ENCODE measurements around the gene ACSF3. TPM values are rescaled to one million over a fixed set of nuclear protein-coding genes. Genes with fewer than 3 reads are reported as not detected.

Gene ACSF3
- total RNA-seq, 1 experiment from 2014 or later, result 21.8 TPM

- DNase-seq, result no peak
- H3K4me3 ChIP-seq, result no peak overlapping the region
- peaks cover 3% of the 10 kb centered on the region for H3K27me3 ChIP-seq
- no peaks in the 10 kb centered on the region for H3K36me3 ChIP-seq
- H3K9me3 ChIP-seq, result no peaks in the 10 kb centered on the region
Observed at GRCh38 chr16:89197633-89198416, 104.2 kb downstream of the ACSF3 start.

- Histone ChIP-seq H3K36me3 (no peaks in the 10 kb centered on the region), H3K9me3 (no peaks in the 10 kb centered on the region), H3K27me3 (peaks cover 8% of the 10 kb centered on the region), H3K4me3 (no peak overlapping the region)
- DNase-seq, result no peak
Observed at GRCh38 chr16:89198417-89199240, 105.0 kb downstream of the ACSF3 start.

- Histone ChIP-seq H3K36me3 (no peaks in the 10 kb centered on the region), H3K9me3 (no peaks in the 10 kb centered on the region), H3K4me3 (no peak overlapping the region), H3K27me3 (peaks cover 8% of the 10 kb centered on the region)
- no peak for DNase-seq
Observed at GRCh38 chr16:89199241-89200123, 105.8 kb downstream of the ACSF3 start.

- no peak for DNase-seq
- Histone ChIP-seq H3K9me3 (no peaks in the 10 kb centered on the region), H3K27me3 (peaks cover 8% of the 10 kb centered on the region), H3K36me3 (no peaks in the 10 kb centered on the region), H3K4me3 (peak within 1 kb of the TSS; percentile 21; the same call in 1 of the 2 replicates)
Observed at GRCh38 chr16:89200124-89200849, 106.6 kb downstream of the ACSF3 start, which contains the start of gene SLC22A31. SLC22A31 (minus strand) TSS chr16:89200537; CDS start chr16:89200501, 36 bp downstream.

GRCh38 chr16:89200850-89201411 is 107.3 kb downstream of the ACSF3 start:
- Histone ChIP-seq H3K27me3 (peaks cover 8% of the 10 kb centered on the region), H3K36me3 (no peaks in the 10 kb centered on the region), H3K9me3 (no peaks in the 10 kb centered on the region), H3K4me3 (no peak overlapping the region)
- no peak for DNase-seq

GRCh38 chr16:89201439-89202377 is 108.1 kb downstream of the ACSF3 start:
- peak; percentile 59 for DNase-seq
- H3K9me3 ChIP-seq, result no peaks in the 10 kb centered on the region
- H3K27me3 ChIP-seq, result peaks cover 8% of the 10 kb centered on the region
- H3K4me3 ChIP-seq, result peak overlapping the region; percentile 21; the same call in 1 of the 2 replicates
- no peaks in the 10 kb centered on the region for H3K36me3 ChIP-seq

GRCh38 chr16:89202422-89203215 is 109.0 kb downstream of the ACSF3 start:
- H3K36me3 ChIP-seq, result no peaks in the 10 kb centered on the region
- H3K27me3 ChIP-seq, result peaks cover 8% of the 10 kb centered on the region
- H3K9me3 ChIP-seq, result no peaks in the 10 kb centered on the region
- DNase-seq, result no peak
- no peak overlapping the region for H3K4me3 ChIP-seq

Other genes with a start within 250 kb of the ACSF3 start
- 8.8 and 11.3 TPM in 2 replicates for gene GALNS, start 236.9 kb upstream of the ACSF3 start, total RNA-seq (2014; rRNA removed; shearing (Covaris generic); ENCODE audit: low replicate concordance)
- 34.4 and 35.6 TPM in 2 replicates for gene TRAPPC2L, start 236.7 kb upstream of the ACSF3 start, total RNA-seq (2014; rRNA removed; shearing (Covaris generic); ENCODE audit: low replicate concordance)
- not detected in 2 replicates for gene PABPN1L, start 227.2 kb upstream of the ACSF3 start, total RNA-seq (2014; rRNA removed; shearing (Covaris generic); ENCODE audit: low replicate concordance)
- gene CBFA2T3, start 116.6 kb upstream of the ACSF3 start, total RNA-seq (2014; rRNA removed; shearing (Covaris generic); ENCODE audit: low replicate concordance), result not detected in 2 replicates
- 1.3 and 4.4 TPM in 2 replicates for gene CDH15, start 77.9 kb downstream of the ACSF3 start, total RNA-seq (2014; rRNA removed; shearing (Covaris generic); ENCODE audit: low replicate concordance)
- gene SLC22A31, start 106.7 kb downstream of the ACSF3 start, total RNA-seq (2014; rRNA removed; shearing (Covaris generic); ENCODE audit: low replicate concordance), result 0.39 and 0.72 TPM in 2 replicates
- gene ZNF778, start 123.9 kb downstream of the ACSF3 start, total RNA-seq (2014; rRNA removed; shearing (Covaris generic); ENCODE audit: low replicate concordance), result 1.8 and 5.1 TPM in 2 replicates

Measured in MG63 (cell line).